CD4-positive, alpha-beta T cell treated with Interleukin-10 for 1 hour (primary cell): ENCODE results near the gene CENPB.

Experiments used
- DNase-seq: peaks from one replicate; pipeline ENCODE4 v3.0.0-alpha.2; 2020

CENPB gene

DNA sequence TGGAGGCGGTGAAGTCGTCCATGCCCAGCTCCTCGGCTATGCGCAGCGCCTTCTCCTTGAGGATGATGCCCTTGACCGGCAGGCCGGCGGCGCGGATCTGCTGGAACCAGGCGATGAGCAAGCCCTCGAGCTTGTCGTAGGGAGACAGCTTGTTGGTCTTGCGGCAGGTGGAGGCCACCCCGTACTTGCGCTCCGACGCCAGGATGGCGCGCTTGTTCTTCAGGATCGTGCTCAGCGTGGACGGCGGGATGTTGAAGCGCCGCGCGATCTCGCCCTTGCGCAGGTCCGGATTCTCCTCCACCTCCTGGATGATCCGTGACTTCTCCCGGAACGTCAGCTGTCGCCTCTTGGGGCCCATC, 435 bp downstream of the CENPB start:
- peak; percentile 50 for DNase-seq

DNA sequence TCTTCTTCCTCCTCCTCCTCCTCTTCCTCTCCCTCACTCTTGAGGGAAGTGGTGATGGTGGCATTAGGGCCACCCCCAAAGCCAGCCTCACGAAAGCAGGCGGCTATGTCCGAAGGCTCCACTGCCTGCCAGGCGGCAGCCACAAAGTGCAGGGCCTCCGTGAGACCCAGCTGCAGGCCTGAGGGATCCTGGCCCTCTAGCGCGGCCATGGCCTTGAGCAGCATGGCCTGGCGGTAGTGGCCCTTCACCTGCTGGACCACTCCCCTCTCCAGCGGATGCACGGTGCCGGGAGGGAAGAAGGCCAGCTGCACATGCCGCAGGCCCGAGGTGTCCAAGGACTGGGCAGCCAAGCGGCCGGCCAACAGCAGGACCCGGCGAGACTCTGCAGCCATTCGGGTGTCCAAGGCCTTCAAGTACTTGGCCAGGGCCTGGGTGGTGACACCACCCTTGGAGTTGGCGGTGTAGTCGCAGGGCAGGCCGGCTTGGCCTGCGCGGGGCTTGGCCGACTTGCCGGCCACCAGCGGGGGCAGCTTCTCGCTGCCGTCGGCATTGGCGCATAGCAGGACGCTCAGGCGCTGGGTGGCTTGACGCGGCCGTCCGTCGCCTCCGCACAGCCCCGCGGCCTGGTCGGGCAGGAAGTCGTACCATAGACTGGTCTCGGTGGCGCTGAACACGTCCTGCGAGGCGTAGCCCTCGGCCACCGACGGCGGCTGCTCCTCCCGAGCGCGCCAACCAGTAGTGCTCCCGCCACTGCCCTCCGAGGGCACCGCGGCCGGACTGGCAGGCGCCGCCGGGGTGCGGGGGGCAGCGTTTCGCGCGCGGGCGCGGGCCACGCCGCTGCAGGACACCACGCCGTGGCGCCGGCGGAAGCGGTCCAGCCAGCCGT, 1.1 kb downstream of the CENPB start:
- DNase-seq, result no peak

DNA sequence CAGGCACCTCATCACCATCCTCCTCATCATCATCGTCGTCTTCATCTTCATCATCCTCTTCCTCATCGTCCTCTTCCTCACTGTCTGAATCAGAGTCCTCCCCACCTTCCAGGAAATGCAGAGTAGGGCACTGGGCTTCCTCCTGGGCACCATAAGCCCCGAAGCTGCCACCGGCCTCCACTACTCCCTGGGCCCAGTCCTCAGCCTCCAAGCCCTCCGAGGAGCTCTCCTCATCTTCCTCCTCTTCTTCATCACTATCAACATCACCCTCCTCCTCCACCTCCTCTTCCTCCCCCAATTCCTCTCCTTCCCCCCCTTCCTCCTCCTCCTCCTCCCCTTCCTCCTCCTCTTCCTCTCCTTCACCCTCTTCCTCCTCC, 1.7 kb downstream of the CENPB start:
- DNase-seq, result no peak

DNA sequence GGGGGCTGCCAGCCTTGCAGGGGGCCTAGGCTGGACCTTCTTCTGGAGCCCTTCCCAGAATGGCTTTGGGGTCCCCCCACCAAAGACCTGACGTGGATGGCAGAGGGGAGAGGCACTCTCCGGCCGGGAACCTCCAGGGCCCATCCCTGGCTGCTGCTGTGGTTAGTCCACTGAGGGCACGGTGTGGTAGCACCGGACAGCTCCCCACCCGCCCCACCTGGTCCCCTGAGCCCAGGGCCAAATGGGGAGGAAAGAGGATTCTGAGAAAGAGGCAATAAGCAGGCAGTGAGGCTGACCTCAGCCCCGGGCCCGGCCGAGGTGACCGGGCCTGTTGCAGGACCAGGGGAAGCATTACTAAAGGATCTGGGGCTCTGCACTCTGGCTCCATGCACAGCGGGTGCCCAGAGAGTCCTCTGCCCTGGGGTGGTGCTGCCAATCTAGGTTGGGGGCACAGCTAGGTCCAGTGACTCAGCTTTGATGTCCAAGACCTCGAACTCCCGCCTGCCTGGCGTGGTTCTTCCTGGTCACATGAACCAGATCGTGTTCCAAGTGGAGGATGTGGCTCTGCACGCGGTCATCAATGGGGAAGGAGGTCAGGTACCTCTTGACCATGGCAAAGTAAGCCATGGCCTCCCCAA, 2.2 kb downstream of the CENPB start:
- DNase-seq, result no peak

DNA sequence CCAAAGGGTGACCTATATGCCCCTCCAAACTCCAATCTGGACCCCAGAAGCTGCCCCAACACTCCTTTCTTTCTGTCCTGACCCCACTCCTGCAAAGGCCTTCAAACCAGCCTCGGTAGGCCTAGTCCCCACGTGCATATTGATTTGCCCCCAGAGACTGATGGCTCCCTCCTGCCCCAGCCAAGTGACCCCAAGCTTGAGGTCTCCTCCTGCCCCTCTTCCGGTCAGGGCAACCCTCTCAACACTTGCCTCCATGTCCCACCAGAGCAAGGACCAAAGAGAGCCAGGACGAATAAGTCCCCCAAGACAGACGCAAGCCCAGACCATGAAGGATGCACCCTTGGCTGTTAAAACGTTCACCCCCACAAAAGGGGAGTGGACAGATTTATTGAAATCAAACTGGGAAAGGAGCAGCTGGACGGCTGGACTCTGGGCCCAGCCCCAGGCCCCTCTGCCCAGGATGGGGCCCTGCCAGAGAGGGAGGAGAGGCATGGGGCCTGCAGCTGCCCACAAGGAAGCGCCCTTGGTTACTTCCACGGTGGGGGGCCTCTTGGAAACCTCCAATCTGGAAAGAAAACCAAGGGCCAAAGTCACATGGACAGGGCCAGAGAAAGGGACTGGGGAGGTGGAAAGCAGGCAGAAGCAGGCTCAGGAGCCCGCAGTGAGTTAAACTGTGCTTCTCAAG, 2.9 kb downstream of the CENPB start:
- DNase-seq, result no peak

- DNase-seq, result no peak
These were observed 3.5 kb downstream of the CENPB start for GRCh38 chr20:3783068-3783489.

- DNase-seq, result no peak
These were observed 3.9 kb downstream of the CENPB start for GRCh38 chr20:3782597-3782996.

DNA sequence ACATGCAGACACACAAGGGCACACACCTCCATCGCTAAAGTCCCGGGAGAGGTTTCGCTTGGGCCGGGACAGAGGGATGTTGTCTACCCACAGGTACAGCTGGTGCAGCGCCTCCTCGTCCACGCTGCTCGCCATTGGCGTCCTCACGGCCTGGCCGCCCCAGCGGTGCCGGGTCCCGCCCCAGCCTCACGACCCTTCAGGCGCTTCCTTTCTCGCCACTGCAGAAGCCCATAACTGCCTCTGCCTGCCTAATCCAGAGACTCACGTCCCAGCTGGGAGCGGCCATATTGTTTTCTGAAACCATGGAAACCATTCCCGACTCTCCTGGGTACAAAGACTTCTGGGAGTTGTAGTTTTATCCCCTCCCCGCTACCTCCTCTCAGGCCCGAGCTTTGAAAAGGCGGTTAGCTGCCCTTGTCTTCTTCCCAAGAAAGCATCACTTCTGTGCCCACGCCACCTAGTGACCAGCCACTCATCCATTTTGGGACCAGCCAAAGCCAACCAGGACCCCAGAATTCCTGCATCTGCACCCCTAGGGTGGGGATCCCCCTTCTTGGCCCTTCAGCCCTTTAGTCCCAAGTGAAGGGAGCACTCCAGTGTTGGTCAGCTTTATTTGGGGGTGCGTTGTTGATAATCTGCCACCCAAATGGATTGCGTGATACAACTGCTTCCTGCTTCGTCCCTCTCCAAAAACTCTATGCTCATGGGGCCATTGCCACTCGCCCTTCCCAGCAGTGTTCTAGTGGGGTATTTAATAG, 5.2 kb downstream of the CENPB start, which contains the start of gene SPEF1:
SPEF1 (minus strand) TSS at position 296 of the 758 bp plus-strand sequence; CDS start at position 135, 161 bp downstream.
- DNase-seq, result peak; percentile 79

DNA sequence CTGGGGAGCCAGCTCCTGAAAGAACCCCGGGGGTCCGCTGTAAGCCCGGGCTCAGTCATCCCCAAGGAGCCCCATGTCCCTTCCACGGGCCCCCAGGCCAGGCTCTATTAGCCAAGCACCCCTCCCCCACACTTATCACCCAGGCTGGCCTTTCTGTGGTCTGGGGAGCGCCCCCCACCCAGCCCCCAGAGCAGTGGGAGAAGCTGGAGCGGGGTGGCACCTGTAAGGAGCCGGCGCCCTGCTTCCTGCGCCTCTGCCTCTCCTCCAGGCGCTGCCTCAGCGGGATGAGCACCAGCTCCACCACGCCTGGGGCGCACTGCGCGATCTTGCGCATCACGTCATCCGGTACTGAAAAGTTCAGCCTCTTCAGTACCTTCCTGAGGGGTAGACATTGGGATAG, 7.6 kb downstream of the CENPB start:
- DNase-seq, result no peak

DNA sequence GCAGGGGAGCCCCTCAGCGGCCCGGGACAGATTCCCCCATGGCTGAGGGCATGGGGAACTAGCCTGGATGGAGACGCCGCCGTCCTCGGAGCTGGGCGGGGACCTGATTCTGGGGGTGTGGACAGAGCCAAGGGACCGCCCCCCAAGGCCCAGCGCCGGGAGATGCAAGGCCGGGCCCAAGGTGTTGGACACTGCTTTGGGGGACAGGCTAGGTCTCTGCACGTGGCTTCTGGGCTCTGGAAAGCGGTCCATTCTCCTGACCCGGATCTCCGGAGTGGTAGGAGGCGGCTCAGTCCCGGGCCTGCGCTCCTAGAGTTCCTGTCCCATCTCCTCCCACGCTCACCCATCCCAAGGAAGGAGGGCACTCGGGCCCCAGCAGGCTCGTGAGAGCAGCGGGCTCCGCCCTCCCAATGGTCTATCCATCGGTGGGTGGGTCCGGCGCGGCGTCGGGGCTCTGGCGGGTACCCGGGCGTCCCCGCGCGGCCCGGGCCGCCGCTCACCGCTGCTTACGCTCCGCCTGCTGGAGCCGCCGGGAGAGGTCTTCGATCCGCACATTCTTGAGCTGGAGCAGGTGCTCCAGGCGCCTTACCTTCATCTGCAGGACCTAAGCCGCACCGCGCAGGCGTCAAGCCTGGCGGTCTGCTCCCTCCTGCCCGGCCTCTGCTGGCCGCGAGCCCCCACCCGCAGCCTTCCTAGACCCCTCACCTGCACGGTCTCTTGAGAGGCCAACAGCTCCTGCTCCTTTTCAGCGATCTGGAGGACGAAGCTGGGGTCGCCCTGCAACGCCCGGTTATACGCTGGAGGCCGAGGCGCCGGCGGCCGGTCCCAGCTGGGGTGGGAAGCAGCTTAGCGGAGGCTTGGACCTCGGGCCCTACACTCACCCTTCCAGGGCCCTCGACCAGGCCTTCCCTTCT, 8.6 kb downstream of the CENPB start:
- DNase-seq, result peak; percentile 52

DNA sequence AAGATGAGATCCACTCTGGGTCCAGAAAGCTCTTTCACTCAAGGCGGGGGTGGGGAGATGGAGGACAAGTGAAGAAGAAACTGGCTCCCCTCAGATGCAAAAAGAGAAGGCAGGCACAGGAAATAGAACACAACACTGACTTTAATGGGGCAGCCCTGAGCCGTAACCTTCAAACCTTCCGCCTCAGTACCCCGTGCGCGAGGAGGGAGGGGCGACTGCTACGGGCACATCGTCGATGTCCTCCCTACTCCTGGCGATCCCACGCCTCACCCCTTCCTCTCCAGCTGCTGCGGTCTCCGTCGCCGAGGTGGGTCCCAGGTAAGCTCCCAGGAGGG, 9.2 kb downstream of the CENPB start:
- no peak for DNase-seq

DNA sequence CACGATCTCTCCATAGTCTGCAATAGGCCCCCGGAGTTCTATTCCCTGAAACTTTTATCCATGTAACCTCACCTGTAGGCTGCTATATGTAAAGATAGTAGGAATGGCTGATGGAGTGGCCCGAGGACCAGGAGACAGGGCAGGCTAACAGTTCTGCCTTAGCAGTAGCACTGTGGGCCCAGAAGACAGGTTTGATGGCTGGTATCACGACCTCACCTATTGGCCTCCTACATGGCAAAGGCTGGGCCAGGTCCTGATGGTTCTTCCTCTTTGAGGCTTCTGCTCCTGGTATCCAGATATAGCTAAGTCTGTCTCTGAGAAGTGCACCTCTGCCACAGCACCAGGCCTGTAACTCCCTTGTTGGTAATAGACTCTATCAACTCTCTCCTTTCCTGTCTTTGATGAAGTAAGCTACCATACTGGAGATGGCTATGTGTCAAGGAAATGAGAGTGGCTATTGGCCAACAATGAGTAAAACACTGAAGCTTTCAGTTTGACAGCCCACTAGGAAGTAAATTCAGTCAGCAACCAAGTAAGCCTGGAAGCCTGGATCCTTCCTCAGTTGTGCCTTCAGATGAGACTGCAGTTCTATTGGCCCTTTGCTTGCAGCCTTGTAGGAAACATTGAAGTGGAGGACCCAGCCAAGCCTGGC, 11.0 kb downstream of the CENPB start:
- DNase-seq, result no peak

GRCh38 chr20:3771552-3772058, 14.9 kb downstream of the CENPB start:
- DNase-seq, result no peak

DNA sequence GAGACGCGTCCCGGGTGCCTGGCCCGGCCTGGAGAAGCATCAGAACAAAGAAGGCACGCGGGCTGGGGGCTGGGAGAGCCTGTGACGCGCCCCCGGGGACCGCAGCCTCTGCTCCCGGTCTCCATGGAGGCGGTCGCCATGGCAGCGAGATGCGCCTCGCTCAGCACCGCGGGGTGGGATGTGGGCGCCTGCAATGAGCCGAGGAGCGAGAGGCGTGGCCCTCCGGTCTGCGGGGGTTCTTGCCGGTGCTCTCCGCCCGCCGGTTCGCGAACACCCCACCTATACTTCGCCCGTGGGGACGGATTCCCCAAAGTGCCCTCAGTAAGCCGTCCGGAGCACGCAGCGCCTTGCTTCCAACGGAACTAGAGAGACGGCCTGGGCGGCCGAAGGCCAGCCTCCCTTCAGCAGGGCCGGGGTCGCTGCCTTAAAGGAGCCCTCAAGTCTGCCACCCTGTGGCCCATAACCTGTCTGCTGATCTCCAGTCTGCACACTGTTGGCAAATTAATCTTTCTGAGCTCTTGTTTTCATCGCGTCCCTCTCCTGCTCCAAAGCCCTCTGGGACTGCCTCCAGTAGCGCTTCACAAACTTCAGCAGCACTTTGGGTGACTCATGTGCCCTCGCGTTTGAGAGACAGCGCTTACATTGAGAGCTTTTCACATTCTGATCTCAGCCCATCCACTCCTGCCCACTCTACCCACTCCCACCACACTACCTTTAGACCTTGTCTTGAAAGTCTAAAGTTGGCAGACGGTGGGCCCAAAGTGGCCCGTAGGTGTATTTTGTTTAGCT, 18.0 kb downstream of the CENPB start:
- DNase-seq, result peak; percentile 88

GRCh38 chr20:3767427-3768341, 18.9 kb downstream of the CENPB start, which contains the start of gene ADISSP:
Gene ADISSP (minus strand): TSS chr20:3767753. CDS start chr20:3760100, 7,653 bp downstream.
- DNase-seq, result peak; percentile 98

- no peak for DNase-seq
These were observed 19.5 kb downstream of the CENPB start for GRCh38 chr20:3767110-3767426.

- no peak for DNase-seq
These were observed 20.0 kb downstream of the CENPB start for GRCh38 chr20:3766422-3767109.

GRCh38 chr20:3765171-3765882, 21.2 kb downstream of the CENPB start:
- no peak for DNase-seq
